Neural cell (in vitro differentiated cells): ENCODE measurements around the gene NT5C2. TPM values are rescaled to one million over a fixed set of nuclear protein-coding genes. Genes with fewer than 3 reads are reported as not detected.

Source experiments
- H2AFZ ChIP-seq: fragments of 200-600, 300-800 bp; sonication (generic), shearing (Covaris generic); 2 replicates; pipeline ENCODE4 v1.6.0; 2014; ENCODE audit warnings: low read depth, mild to moderate bottlenecking, antibody characterized with exemption, low read length, moderate library complexity
- H3F3A ChIP-seq: fragments of 200-600 bp; shearing (Covaris generic); 2 replicates; pipeline ENCODE4 v1.6.1; 2016; ENCODE audit warnings: mild to moderate bottlenecking, moderate library complexity, mixed read lengths, antibody characterized with exemption, low read length; ENCODE audit not compliant: insufficient read depth, poor library complexity, severe bottlenecking
- H3K27ac ChIP-seq: fragments of 200-600, 300-800 bp; sonication (generic), shearing (Covaris generic); 2 replicates; pipeline ENCODE4 v1.5.1; 2014; ENCODE audit warnings: mild to moderate bottlenecking, low read length, moderate library complexity
- H3K27me3 ChIP-seq: fragments of 300-800, 200-600 bp; sonication (generic), shearing (Covaris generic); 2 replicates; pipeline ENCODE4 v1.6.0; 2014; ENCODE audit warnings: mild to moderate bottlenecking, low read depth, low read length, moderate library complexity; ENCODE audit not compliant: insufficient read depth
- H3K36me3 ChIP-seq: fragments of 300-800, 200-600 bp; sonication (generic), shearing (Covaris generic); 2 replicates; pipeline ENCODE4 v1.5.1; 2014; ENCODE audit warnings: mild to moderate bottlenecking, antibody characterized with exemption, low read length, moderate library complexity; ENCODE audit not compliant: insufficient read depth
- H3K4me2 ChIP-seq: fragments of 300-800, 200-600 bp; sonication (generic), shearing (Covaris generic); 2 replicates; pipeline ENCODE4 v1.6.0; 2014; ENCODE audit warnings: mild to moderate bottlenecking, low read length
- H3K4me3 ChIP-seq: fragments of 300-800, 200-600 bp; sonication (generic), shearing (Covaris generic); 2 replicates; pipeline ENCODE4 v1.5.1; 2014; ENCODE audit warnings: mild to moderate bottlenecking, low read length, moderate library complexity
- H3K79me2 ChIP-seq: fragments of 200-600 bp; shearing (Covaris generic); replicated peaks from 2 replicates; pipeline ENCODE4 v1.6.0; 2014; ENCODE audit warnings: mild to moderate bottlenecking, low read length, moderate library complexity; ENCODE audit not compliant: insufficient read depth
- H3K9ac ChIP-seq: fragments of 300-800, 200-600 bp; sonication (generic), shearing (Covaris generic); 2 replicates; pipeline ENCODE4 v1.6.1; 2016; ENCODE audit warnings: mild to moderate bottlenecking, low read length, mixed read lengths
- H3K9me2 ChIP-seq: fragments of 200-600 bp; shearing (Covaris generic); 2 replicates; pipeline ENCODE4 v1.6.1; 2016; ENCODE audit warnings: mild to moderate bottlenecking, low read length, mixed read lengths; ENCODE audit not compliant: insufficient read depth
- H3K9me3 ChIP-seq: fragments of 200-600, 300-800 bp; sonication (generic), shearing (Covaris generic); 2 replicates; pipeline ENCODE4 v1.6.1; 2016; ENCODE audit warnings: mild to moderate bottlenecking, mixed run types, low read length, moderate library complexity, mixed read lengths
- H4K20me1 ChIP-seq: fragments of 200-600 bp; shearing (Covaris generic); 2 replicates; pipeline ENCODE4 v1.6.1; 2016; ENCODE audit warnings: mild to moderate bottlenecking, mixed run types; ENCODE audit not compliant: insufficient read depth
- EP300 ChIP-seq: fragments of 450-650 bp; conservative IDR thresholded peaks from 2 replicates; pipeline ENCODE4 v1.6.1; 2014; ENCODE audit warnings: antibody characterized with exemption, mild to moderate bottlenecking, moderate library complexity; ENCODE audit not compliant: poor library complexity, severe bottlenecking
- EZH2 ChIP-seq: fragments of 200-600, 300-800 bp; shearing (Covaris generic), sonication (generic); IDR thresholded peaks from 2 replicates; pipeline ENCODE4 v1.6.1; 2014; ENCODE audit warnings: antibody characterized with exemption, low read length, borderline replicate concordance, mild to moderate bottlenecking; ENCODE audit not compliant: insufficient read depth, poor library complexity, severe bottlenecking
- MXI1 ChIP-seq: fragments of 450-650 bp; conservative IDR thresholded peaks from 2 replicates; pipeline ENCODE4 v1.6.1; 2014; ENCODE audit warnings: antibody characterized with exemption, mild to moderate bottlenecking; ENCODE audit not compliant: poor library complexity, severe bottlenecking
- POLR2AphosphoS5 ChIP-seq: IDR thresholded peaks from 2 replicates; pipeline ENCODE4 v1.6.1; 2012
- RAD21 ChIP-seq: fragments of 450-650 bp; conservative IDR thresholded peaks from 2 replicates; pipeline ENCODE4 v1.6.1; 2014; ENCODE audit warnings: antibody characterized with exemption, mild to moderate bottlenecking, moderate library complexity
- SMC3 ChIP-seq: fragments of 450-650 bp; conservative IDR thresholded peaks from 2 replicates; pipeline ENCODE4 v1.6.1; 2014; ENCODE audit warnings: antibody characterized with exemption, mild to moderate bottlenecking, moderate library complexity; ENCODE audit not compliant: poor library complexity
- TAF1 ChIP-seq: IDR thresholded peaks from 2 replicates; pipeline ENCODE4 v1.6.1; 2012; ENCODE audit warnings: low read depth
- polyA plus RNA-seq: library from polyadenylated mRNA; depleted of rRNA; stranded (reverse); fragments of >200 nt; gene quantifications from 2 replicates; pipeline ENCODE4 v1.2.3, GENCODE V29; 2014
- TF ChIP-seq, protein P1 (sequence below): fragments of 450-650 bp; IDR thresholded peaks from 2 replicates; pipeline ENCODE4 v1.5.1; 2014; ENCODE audit warnings: antibody characterized with exemption, mild to moderate bottlenecking, moderate library complexity; ENCODE audit not compliant: poor library complexity, severe bottlenecking
- TF ChIP-seq, protein P2 (sequence below): IDR thresholded peaks from 2 replicates; pipeline ENCODE4 v1.6.1; 2012; ENCODE audit warnings: borderline replicate concordance

NT5C2 gene
- polyA plus RNA-seq, 1 donor from 2014 or later: 190 TPM

DNA sequence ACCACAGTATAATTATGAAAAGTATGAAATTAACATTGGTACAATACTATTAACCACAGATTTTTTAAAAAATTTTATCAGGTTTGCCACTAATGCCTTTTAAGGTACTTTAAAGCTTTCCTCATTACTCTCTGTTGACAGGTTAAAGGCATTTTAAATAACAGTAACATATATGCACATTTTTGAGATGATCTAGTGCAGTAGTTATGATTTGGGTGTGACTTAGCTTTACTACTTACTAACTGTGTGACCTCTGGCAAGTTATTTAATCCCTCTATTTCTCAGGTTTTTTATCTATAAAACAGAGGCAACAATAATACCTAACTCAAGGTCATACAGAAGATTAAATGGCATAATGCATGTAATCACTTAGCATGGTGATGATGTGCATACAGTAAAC lies 94.8 kb downstream of the NT5C2 start:
- Histone ChIP-seq H3K4me3 (no peak overlapping the region), H3K4me2 (no peak overlapping the region), H3K79me2 (no peaks in the 10 kb centered on the region), H3K9ac (no peak overlapping the region), H3K9me3 (no peaks in the 10 kb centered on the region), H2AFZ (no peak overlapping the region), H3K36me3 (no peaks in the 10 kb centered on the region), H4K20me1 (no peaks in the 10 kb centered on the region), H3K9me2 (no peaks in the 10 kb centered on the region), H3F3A (no peaks in the 10 kb centered on the region), H3K27me3 (no peaks in the 10 kb centered on the region), H3K27ac (no peak overlapping the region)
- TF ChIP-seq, protein P1, sequence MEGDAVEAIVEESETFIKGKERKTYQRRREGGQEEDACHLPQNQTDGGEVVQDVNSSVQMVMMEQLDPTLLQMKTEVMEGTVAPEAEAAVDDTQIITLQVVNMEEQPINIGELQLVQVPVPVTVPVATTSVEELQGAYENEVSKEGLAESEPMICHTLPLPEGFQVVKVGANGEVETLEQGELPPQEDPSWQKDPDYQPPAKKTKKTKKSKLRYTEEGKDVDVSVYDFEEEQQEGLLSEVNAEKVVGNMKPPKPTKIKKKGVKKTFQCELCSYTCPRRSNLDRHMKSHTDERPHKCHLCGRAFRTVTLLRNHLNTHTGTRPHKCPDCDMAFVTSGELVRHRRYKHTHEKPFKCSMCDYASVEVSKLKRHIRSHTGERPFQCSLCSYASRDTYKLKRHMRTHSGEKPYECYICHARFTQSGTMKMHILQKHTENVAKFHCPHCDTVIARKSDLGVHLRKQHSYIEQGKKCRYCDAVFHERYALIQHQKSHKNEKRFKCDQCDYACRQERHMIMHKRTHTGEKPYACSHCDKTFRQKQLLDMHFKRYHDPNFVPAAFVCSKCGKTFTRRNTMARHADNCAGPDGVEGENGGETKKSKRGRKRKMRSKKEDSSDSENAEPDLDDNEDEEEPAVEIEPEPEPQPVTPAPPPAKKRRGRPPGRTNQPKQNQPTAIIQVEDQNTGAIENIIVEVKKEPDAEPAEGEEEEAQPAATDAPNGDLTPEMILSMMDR: no peak
- TF ChIP-seq EZH2 (no peak), EP300 (no peak), SMC3 (no peak), TAF1 (no peak), RAD21 (no peak), MXI1 (no peak)

DNA sequence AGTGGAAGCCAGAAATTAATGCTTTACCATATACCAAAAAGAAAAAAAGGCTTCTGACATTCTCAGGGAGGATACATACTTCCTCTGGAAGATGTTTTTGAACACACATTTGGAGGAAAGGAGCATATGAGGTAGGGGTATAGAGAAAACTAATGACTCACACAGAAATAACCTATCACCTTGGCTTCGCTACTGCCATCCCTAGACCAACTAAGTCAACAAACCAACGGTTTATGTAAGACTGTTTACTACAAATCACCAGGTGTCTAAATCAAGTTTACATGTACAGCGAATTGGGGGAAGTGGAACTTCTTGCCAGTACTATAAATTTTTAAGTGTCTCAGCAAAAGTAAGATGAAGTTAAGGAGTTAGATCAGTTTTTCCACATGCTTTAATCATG lies 96.9 kb downstream of the NT5C2 start:
- no peaks in the 10 kb centered on the region for H3K9me3 ChIP-seq
- H3K79me2 ChIP-seq: no peaks in the 10 kb centered on the region
- no peaks in the 10 kb centered on the region for H3K36me3 ChIP-seq
- H4K20me1 ChIP-seq: no peaks in the 10 kb centered on the region
- H3K9me2 ChIP-seq: no peaks in the 10 kb centered on the region
- H3F3A ChIP-seq: no peaks in the 10 kb centered on the region
- no peak overlapping the region for H2AFZ ChIP-seq
- TF ChIP-seq, protein P2, sequence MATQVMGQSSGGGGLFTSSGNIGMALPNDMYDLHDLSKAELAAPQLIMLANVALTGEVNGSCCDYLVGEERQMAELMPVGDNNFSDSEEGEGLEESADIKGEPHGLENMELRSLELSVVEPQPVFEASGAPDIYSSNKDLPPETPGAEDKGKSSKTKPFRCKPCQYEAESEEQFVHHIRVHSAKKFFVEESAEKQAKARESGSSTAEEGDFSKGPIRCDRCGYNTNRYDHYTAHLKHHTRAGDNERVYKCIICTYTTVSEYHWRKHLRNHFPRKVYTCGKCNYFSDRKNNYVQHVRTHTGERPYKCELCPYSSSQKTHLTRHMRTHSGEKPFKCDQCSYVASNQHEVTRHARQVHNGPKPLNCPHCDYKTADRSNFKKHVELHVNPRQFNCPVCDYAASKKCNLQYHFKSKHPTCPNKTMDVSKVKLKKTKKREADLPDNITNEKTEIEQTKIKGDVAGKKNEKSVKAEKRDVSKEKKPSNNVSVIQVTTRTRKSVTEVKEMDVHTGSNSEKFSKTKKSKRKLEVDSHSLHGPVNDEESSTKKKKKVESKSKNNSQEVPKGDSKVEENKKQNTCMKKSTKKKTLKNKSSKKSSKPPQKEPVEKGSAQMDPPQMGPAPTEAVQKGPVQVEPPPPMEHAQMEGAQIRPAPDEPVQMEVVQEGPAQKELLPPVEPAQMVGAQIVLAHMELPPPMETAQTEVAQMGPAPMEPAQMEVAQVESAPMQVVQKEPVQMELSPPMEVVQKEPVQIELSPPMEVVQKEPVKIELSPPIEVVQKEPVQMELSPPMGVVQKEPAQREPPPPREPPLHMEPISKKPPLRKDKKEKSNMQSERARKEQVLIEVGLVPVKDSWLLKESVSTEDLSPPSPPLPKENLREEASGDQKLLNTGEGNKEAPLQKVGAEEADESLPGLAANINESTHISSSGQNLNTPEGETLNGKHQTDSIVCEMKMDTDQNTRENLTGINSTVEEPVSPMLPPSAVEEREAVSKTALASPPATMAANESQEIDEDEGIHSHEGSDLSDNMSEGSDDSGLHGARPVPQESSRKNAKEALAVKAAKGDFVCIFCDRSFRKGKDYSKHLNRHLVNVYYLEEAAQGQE: no peak
- TF ChIP-seq EP300: no peak
- no peak for TF ChIP-seq MXI1
- TF ChIP-seq POLR2AphosphoS5: no peak
- TF ChIP-seq, protein P1: no peak
- TF ChIP-seq TAF1: no peak
- TF ChIP-seq EZH2: no peak
- TF ChIP-seq SMC3: no peak
- TF ChIP-seq RAD21: no peak
- H3K4me3 ChIP-seq: no peak overlapping the region
- H3K27me3 ChIP-seq: no peaks in the 10 kb centered on the region
- H3K4me2 ChIP-seq: no peak overlapping the region
- no peak overlapping the region for H3K27ac ChIP-seq
- H3K9ac ChIP-seq: no peak overlapping the region
